Measurements from ENCODE around the gene CBX8.

Gene CBX8

DNA sequence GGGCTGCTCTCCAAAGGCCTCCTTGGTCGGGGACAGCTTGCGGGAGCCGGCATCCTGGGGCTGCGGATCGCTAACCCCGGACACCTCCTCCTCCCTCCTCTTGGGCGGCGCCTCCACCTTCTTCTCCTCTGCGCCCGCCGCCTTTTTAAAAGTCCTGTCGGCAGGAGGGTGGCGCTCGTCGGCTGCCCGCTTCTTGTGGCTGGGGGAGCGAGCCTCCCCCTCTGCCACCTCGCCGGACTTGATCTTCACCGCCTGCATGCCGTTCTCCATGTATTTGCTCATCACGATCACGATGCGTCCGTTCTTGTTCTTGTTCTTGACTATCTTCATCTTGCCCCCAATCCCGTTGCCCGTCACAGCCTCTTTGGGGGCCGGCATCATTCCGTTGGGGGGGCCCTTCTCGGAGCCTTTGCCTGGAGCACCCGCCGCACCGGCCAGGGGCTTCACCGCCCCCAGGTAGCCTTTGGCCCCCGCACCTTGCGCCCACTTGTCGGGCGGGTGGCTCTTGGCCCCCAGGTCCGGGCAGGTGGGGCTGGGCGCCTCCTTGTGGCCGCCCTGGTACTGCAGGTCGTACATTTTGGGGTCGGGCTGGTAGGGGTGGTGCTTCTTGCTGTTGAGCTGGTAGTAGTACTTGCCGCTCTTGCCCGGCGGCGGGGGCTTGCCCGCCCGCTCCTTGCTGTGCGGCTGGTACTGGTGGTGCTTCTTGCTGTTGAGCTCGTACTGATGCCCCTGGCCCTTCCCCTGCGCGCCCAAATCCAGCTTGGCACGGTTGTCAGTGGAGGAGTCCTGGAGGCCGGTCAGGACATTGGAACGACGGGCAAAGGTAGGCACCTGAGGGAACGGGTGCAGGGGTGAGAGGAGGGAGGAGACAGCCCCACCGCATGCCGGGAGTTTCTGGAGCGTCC is 37.9 kb upstream of the CBX8 start:
- DNase-seq: no peak

DNA sequence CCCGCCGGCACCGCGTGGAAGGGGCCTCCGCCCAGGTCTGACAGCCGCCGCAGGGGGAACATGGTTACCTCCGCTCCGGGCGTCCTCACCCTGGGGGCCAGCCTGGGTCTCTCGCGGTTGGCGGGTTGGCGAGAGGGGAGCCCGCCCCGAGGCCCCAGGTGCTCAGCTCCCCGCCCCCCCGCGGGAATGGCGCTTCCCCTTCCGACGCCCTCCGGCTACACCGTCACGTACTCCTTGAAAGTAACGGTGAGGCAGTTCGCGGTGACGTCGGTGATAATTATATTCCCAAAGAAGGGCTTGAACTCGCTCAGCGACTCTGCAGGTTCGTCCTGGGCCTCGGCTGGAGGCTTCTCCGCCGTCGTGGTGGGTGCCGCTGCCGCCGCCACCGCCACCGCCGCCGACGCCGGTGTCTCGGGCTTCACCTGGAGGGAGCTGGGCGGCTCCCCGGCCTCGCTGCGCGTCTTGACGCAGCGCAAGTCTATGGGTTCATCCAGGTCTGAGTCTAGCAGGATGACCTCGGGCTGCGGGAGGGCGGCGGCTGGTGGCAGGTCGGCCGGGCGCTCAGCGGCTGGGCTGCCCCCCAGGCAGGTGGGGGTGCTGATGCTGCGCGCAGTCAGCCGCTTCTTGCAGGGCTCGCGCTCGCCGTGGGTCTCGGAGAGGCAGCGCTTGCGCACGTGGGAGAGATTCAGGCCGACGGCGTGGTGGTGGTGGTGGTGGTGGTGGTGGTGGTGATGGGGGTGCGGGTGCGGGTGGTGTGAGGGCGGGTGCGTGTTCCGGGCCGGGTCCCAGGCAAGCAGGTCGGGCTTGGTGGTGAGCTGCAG is 37.1 kb upstream of the CBX8 start:
- DNase-seq: no peak

DNA sequence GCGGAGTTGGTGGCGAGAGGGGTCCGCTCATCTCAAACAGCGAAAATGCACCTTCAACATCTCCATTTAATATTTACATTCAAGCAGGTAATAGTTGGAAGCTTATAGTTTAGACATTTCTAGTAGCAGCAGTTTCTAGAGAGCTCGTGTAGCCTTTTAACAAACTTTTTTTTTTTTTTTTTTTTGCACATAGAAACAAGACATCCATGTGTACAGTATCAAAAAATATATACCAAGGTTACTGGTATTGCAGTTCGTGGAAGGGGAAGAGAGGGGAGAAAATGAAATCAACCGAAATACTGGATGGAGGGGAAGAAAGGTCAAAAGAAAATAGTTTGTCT is 36.2 kb upstream of the CBX8 start:
- DNase-seq: no peak

DNA sequence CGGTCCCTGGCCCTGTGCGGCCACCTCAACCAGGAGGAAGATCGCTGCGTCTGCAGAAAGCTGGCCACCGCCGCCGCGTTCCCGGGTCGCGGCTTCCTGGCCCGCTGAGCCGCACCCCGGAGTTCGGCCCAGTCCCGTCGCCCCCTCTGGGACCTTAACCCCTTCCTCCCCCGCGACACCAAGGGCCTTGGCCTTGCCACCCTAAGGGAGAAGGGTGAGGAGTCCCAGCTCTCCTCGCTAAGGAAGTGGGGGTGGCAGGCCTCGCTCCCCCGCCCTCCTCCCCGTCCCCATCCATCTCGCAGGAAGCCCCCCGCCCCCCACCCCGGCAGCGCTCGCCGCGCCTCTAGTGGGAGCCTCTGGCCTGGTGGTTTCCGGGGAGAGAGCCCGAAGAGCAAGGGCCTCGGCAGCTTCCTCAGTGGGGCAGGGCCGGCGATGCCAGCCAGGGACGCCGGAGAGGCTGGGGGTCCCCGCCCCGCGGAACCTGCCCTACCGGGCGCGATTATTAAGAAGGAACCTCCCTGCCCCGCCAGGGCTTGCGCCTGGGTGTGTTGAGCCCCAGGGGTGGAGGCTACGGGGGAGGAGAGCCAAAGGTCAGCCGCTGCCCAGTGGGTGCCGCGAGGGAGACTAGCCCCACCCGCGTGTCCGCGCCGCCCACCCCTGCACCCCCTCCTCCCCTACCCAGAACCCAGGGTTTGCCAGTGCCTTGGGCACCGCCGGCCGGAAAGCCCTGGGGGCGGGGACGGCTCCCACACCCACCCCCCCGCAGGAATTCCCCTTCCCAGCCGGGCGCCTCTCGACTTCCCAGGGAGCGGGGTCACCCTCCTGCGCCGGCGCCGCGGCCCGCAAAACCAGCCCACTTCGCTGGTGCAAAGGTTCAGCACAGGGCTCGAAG is 35.6 kb upstream of the CBX8 start:
- no peak for DNase-seq

DNA sequence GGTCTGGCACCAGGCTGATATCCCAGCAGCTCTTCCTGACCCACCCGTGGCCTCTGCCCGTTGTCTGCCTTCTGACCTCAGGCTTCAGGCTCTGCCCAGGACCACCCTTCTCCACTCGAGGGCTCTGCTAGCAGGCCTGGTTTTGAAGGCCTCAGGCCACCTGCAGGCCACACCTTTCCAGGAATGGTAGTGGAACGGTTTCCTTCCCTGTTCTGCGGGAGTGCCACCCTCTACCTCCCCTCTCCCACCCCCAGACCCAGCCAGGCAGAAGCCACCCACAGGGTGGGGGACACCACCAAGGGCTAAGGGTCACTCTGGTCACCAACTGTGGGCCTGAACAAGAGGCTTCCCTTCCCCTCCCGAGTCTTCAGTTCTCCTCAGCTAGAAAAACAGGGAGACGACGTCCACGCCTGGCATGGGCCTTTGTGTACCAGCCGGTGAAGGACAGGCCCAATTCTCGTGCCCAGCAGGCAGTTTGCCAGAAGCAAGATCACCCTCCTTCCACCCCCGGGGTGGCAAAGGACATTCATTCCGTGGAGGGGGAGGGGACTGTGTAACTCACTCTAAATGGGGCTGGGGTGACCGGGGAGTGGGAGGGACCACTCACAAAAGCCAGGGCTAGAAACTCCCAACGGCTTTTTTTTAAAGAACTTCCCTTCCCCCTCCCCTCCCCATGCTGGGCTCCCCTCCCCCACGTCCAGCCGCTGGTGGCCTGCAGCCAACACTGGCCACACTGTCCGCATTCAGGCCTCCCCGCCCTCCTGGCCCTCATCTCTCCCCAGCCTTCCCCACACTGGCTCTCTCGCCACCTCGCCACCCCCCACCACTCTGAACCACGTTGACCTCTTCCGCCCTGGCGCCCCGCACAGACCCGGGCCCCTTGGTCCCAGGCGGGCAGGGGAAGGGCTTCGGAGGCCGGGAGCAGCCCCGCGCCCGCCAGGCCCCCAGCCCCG is 34.7 kb upstream of the CBX8 start:
- DNase-seq: no peak

DNA sequence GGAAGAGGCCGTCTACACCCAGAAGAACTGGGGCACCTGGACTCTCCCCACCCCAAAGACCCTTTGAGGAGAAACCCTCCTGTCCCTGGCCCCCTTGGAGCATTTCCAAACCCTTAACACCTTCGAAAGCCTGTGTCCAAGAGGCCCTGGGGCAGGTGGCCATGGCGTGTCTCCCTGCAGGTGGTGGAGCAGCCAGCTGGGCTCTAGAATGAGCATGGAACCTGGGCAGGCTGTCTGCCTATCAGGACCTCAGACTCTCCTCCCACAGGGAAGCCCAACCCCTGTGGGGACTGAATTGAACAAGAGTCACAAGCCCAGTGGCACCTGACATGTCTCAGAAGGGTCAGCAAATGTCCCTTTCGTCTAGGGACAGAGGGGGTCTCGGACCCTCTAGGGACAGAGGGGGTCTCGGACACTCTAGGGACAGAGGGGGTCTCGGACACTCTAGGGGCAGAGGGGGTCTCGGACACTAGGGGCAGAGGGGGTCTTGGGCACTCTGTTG is 33.9 kb upstream of the CBX8 start:
- DNase-seq: no peak

DNA sequence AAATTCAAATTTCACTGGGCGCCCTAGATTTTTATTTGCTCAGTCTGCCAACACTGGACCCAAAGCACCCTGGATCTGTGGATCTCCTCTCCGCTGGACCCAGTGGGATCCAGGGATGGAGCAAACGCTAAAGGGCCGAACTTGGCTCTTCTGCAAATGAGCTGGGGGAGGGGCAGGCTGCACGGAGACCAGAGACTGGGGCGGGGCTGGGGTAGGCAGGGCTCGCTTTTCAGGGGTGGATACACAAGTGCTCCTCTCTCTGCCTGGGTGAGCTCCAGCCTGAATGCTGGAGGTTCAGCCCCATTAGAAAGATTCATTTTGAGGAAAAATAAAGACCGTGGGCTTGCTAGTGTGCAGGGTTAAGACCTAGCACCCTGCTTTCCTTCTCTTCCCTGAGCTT is 33.4 kb upstream of the CBX8 start:
- no peak for DNase-seq

DNA sequence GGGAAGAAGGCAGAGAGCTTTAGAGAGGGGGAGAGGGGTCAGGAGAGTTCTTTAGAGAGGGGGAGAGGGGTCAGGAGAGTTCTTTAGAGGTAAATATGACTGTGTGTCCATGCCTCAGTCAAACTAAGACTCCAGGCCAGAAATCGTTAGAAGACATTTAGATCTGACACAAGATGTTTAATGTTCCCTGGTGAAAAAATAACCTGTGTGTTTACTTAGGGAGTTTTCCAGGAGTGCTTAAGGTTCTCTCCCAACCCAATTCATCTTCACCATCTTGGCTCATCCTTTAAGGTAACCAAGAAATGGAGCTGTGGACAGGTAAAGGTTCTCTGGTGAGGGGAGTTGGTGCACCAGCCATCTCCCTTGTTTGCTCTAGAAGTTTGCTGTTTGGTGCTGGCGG is 32.6 kb upstream of the CBX8 start:
- DNase-seq: no peak

DNA sequence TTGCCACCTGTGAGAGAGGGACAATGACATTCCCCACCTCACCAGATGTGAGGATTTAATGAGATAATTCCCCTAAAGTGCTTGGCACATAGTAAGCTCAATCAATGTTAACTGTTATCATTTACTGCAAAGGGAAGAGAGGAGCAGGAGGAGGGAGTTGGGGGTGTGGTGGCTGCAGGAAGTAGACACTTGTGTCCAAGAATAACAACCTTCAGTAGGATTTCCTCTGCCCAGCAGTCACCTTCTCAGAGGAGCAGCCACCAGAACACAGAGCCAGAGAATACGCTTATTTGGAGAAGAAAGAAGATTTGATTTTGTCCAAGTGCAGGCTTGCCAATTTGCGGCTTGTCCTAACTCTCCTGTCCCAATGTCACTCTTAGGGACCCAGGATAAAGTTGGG is 32.1 kb upstream of the CBX8 start:
- DNase-seq: no peak

DNA sequence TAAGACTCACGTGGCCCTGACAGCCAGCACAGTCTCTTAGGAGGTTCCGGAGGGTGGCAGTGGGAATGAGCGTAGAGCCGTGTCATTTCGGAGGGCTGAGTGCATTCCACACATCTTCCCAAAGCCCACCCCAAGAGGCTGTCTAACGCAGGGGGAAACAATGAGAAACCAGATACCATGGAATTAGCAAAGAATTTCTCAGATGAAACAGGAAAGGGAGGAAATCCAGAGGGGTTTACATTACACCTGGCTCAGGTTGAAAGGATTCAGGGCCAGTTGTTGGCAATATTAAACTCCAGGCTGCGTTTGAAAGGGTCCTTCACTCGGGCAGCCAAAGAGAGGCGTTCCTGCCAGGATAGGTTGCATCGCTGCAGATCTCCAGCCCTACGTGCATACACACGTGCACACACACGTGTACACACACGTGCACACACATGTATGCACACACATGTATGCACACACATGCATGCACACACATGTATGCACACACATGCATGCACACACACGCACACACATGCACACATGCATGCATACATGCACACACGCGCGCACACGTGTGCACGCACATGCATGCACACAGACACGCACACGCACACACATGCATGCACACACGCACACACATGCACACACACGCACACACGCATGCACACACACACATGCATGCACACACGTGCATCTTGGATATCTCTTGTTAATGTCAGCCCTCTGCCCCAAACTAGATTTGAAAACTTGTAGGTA is 30.1 kb upstream of the CBX8 start:
- no peak for DNase-seq

DNA sequence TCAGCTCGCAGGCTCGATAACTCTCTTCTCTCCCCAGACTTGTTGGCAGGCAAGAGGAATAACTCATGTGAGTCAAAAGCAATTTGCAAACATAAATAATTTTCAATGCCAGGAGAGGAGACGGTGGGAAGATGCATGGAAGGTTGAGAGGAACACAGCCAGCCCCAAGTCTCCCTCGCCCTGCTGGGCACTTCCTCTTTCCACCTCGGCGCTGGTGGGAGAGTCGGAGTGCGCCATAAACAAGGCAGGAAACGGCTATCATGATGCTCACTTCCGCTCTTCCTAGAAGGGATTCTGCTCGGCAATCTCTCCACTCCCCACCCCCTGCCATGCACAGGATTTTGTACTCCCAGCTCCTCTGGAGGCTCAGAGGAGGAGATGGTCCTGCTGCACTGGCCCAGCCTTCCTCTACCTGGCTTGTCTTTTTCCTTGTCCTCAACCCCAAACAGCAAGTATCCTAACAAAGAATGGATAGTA is 29.4 kb upstream of the CBX8 start:
- peak; percentile 76 for DNase-seq

DNA sequence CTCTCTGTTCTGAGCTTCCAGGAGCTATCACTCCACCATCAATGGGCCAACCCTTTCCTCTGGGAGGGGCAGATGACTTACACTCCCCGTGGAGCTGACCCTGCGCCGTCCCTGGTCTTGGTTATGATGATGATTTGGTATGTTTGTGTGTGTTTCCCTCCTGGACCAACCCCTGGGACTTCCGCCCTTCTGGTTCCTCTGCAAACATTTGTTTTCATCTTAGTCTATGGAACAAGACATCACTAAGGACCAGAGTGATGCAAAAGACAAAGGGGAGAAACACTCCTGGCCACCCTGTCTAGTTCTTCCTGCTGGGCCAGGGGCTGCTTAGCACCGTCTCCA is 28.7 kb upstream of the CBX8 start:
- no peak for DNase-seq

DNA sequence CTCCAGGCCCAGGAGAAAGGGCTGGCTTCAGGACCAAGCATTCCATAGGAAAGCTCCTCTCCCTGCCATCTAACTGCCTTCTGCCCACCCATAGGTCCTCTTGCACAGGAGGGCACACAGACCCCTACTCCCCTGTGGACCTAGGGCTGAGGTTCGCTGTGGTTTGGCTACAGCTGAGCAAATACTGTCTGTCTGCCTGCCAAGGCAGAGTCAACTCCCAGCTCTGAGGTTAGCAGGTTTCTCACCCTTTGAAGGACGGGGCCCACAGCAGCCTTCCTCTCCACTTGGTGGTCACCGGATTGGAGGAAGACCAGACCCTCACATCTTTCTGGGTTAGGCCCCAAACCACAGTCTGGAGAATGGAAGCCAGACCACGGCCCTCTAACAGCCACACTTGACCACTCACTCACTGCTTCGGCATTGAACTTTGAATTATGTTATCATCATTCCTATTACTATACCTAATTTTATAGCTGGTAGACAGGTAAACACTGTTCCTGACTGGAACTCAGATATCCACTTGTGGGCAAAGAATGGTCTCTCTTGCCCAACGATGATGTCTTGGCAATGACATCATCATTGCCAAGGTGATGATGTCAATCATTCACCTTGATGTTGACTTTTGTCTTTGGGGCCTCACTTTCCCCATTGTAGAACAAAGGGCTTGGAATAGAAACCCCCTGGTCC is 28.2 kb upstream of the CBX8 start:
- no peak for DNase-seq

DNA sequence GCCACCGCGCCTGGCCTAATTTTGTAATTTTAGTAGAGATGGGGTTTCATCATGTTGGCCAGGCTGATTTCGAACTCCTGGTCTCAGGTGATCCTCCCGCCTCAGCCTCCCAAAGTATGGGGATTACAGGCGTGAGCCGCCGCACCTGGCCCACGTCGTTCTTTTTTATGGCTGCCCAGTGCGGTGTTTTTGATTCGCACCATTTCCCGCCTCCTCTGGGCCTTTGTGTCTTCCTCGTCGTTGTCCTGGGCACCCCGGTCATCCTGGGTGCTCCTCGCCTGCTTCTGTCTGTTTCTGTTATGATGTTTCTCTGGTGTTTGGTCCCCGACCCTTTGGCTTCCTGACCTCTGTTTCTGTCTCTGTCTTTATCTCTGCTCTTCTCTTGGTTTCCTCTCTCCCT is 27.4 kb upstream of the CBX8 start:
- DNase-seq: no peak

DNA sequence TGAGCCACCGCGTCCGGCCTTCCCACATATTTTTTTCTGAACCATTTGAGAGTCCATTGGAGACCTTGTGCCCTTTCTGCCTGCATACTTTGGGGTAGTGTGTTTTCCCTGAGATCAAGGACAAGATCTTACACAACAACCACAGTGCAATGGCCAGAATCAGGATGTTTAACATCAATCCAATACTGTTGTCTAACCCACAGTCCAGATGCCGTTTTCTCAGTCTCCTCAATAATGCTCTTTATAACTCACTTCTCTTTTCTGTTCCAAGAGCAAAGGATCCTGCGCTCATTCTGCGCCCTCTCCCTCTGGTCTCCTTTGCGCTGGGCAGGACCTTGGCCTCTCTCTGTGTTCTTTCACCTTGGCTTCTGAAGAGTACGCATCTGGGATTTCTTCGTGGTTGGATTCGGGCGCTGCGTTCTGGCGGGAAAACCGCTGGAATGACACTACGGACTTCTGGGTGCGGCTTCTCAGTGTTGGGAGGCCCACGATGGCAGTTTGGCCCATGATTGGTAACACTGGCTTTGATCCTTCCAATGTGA is 25.8 kb upstream of the CBX8 start:
- DNase-seq: no peak

DNA sequence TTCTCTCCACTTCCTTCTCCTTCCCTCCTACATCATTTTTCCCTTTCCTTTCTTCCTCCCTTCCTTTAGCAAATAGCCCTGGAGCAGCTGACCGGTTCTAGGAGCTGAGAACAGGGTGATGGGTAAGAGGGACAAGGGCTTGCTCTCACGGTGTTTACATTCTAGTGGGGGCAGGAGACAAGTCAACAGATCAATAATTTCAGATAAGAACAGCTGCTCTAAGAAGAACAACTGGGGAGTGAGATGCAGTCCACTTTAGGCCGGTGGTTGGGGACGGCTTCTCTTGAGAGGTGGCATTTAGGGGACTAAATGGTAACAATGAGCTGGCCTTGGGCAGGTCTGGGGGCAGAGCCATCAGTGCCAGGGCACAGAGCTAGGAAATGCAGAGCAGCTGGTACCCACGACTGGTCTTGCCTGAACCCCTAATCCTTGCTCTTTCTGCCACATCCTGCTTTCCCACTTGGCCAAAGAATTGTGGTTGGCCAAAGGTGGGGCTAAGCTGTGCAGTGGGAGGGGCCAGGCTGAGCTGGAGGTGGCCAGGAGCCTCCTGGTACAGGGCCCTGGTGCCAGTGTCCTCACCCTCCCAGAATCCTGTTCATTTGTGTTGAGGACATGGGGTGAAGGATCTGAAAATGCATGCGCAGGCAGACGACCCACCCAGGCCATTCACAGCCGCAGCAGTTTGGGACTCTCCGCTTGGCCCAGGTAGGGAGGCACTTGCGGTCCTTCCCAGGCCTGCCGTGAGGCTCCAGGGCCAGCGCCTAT is 24.6 kb upstream of the CBX8 start:
- no peak for DNase-seq

DNA sequence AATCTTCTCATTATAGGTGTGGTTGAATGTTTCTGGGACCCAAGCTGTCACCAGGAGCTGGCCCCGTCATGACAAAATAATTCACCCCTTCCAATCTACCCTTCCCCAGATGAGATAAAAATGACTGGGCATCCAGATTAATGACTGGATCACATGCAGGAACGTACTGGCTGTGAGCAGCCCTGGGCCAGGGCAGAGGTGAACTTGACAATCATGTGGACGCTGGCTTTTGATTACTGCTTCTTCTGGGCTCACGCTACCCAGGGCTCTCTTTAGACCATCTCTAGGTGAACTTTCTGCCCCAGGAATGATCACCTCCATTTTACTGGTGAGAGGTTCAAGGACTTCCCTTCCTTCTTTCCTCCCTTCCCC is 24.1 kb upstream of the CBX8 start:
- DNase-seq: no peak

DNA sequence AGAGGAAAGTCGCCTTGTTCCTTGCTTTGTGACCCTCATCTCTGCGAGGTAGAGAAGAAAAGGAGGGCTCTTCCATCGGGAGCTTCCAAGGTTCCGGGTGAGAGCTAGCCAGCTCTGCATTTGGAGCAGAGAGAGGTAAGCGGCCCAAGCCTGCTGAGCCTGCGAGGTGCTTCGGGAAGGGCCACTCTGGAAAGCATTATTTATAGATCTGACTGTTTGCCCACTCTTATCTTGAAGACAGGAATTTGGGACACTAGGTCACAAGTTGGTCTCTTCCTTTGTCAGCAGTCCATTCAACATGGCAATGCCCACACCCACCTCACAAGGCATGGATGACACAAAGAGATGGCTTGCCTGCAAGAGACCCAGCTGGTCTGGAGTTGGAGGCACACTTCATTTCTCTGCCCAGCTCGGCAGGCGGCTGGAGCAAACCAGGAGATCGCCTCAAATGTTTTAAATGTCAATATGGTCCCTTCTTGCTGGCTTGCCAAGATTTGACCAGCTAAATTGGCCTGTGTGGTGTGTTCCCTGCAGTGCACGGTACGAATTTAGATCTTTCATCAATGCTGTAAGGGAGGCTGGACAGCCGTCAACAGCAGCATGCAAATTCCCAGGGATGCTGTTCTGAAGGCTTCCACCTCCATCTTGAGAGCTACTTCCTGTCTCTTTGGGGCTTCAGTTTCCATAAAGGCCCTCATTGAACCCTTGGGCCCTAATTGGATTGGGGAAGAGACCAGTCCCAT is 22.8 kb upstream of the CBX8 start:
- no peak for DNase-seq

DNA sequence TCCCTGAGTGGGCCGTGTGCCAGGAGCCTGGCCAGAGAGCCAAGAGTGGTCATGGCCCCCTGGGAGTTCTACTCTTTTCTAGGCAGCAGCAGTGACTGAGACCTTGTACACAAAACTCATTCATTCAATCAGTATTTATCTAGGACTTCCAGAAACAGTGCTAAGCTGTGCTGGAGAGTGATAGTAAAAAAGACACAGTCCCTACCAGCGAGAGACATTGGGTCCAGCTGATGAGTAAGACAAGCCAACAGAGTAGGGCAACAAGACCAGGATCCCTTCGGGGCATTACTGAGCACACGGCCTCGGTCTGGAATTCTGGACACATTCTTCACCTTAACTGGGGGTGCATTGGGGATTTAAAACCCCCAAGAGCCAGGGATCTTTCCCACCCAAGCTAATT is 22.2 kb upstream of the CBX8 start:
- no peak for DNase-seq

Data from inflammatory macrophage treated with lipopolysaccharide for 4 hours (primary cell).